Mucosa of descending colon (tissue), 3 donors: ENCODE results near the gene GREM2. TPM values are rescaled to one million over a fixed set of nuclear protein-coding genes. Genes with fewer than 3 reads are reported as not detected.

Source experiments
- ATAC-seq: fragments of 200-7000 bp; cut with Tn5 transposase; one replicate; pipeline ENCODE4 v1.9.1; 2020; ENCODE audit warnings: mild to moderate bottlenecking, moderate library complexity
- DNase-seq, 3 donors: peaks; one replicate each; pipeline ENCODE4 v3.0.0-alpha.2; 2020
- H3K36me3 ChIP-seq: fragments of 200-600 bp; one replicate; pipeline ENCODE4 v1.8.0; 2021; ENCODE audit warnings: low read depth, mild to moderate bottlenecking
- H3K4me1 ChIP-seq: fragments of 200-600 bp; one replicate; pipeline ENCODE4 v1.8.0; 2021; ENCODE audit warnings: low read depth, mild to moderate bottlenecking
- H3K4me3 ChIP-seq: fragments of 200-600 bp; one replicate; pipeline ENCODE4 v1.8.0; 2021; ENCODE audit warnings: mild to moderate bottlenecking
- H3K9me3 ChIP-seq: fragments of 200-600 bp; one replicate; pipeline ENCODE4 v1.8.0; 2021; ENCODE audit warnings: mild to moderate bottlenecking
- intact Hi-C, 2 donors: fragments of 100-400 bp; cut with DNase I in 1 of 2; cut with micrococcal nuclease in 1 of 2; formaldehyde crosslinking; loops; one replicate each; pipeline versions ENCODE4 v1.11.0 to v1.11.1; 2022; cut with DNase I, micrococcal nuclease
- total RNA-seq, 3 donors: library from RNA; stranded (reverse); fragmentation: NEBNext Ultra II Directional in 2 of 3; extraction: Animal tissue kit (Norgen Biotek cat#: 25700) in 2 of 3; gene quantifications; one replicate each; pipeline versions ENCODE4 v1.2.1 to v1.2.4, GENCODE V29; 2021 to 2023
- TF ChIP-seq, protein P1 (sequence below): fragments of 200-600 bp; IDR thresholded peaks from one replicate; pipeline ENCODE4 v1.8.0; 2022; ENCODE audit warnings: antibody characterized with exemption, mild to moderate bottlenecking
- donor health status: DM: no; HTN: no; CAD: no; lungs with moderate emphysema.
- donor health status: DM: no; HTN: no; CAD: no.
- donor health status: DM: no; HTN: yes; CAD: no.

GREM2 gene
- total RNA-seq, 3 donors from 2014 or later = 5.1 to 25.5 (median 6.0) TPM

DNA sequence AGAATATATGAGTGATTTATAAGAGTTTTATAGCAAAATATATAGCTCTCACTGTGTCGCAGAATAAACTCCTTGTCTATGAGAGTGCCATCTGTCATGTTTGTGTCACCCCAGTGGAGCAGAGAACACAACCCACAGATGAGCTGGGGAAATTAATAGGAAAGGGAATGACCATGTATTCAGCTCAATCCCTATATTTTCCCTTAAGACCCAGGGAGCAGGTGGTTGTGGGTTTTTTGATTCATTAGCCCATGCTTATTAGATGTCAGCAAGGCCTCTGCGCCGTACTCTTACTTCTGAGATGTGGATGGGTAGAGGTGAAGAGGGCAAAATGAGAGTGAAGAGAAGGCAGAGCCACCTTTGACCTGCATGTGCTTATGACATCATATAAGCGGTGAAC lies 4.1 kb upstream of the GREM2 start:
- H3K4me3 ChIP-seq = no peak overlapping the region
- intact Hi-C loops = loop anchor here in 1 of 2 donors (10.0 kb wide), 1 partner anchor 421 kb away; no protein-coding TSS in a partner anchor
- no peak for DNase-seq
- ATAC-seq = no peak
- peaks cover 2% of the 10 kb centered on the region for H3K4me1 ChIP-seq
- no peaks in the 10 kb centered on the region for H3K36me3 ChIP-seq
- TF ChIP-seq, protein P1, sequence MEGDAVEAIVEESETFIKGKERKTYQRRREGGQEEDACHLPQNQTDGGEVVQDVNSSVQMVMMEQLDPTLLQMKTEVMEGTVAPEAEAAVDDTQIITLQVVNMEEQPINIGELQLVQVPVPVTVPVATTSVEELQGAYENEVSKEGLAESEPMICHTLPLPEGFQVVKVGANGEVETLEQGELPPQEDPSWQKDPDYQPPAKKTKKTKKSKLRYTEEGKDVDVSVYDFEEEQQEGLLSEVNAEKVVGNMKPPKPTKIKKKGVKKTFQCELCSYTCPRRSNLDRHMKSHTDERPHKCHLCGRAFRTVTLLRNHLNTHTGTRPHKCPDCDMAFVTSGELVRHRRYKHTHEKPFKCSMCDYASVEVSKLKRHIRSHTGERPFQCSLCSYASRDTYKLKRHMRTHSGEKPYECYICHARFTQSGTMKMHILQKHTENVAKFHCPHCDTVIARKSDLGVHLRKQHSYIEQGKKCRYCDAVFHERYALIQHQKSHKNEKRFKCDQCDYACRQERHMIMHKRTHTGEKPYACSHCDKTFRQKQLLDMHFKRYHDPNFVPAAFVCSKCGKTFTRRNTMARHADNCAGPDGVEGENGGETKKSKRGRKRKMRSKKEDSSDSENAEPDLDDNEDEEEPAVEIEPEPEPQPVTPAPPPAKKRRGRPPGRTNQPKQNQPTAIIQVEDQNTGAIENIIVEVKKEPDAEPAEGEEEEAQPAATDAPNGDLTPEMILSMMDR = no peak
- no peaks in the 10 kb centered on the region for H3K9me3 ChIP-seq

- TF ChIP-seq, protein P1 = no peak
- Histone ChIP-seq H3K4me1 (peaks cover 7% of the 10 kb centered on the region), H3K9me3 (no peaks in the 10 kb centered on the region), H3K36me3 (no peaks in the 10 kb centered on the region), H3K4me3 (no peak overlapping the region)
- DNase-seq (no peak), ATAC-seq (no peak)
- intact Hi-C loops = loop anchor here in 1 of 2 donors (10.0 kb wide), 1 partner anchor 419 kb away; no protein-coding TSS in a partner anchor
Observed at GRCh38 chr1:240613356-240614142, 1.6 kb upstream of the GREM2 start.

- H3K9me3 ChIP-seq = no peaks in the 10 kb centered on the region
- intact Hi-C loops = loop anchor here in 1 of 2 donors (10.0 kb wide), 1 partner anchor 418 kb away; no protein-coding TSS in a partner anchor
- TF ChIP-seq, protein P1 = no peak
- H3K36me3 ChIP-seq = no peaks in the 10 kb centered on the region
- ATAC-seq = no peak
- DNase-seq = no peak
- H3K4me1 ChIP-seq = peaks cover 7% of the 10 kb centered on the region
- H3K4me3 ChIP-seq = no peak overlapping the region
Observed at GRCh38 chr1:240612811-240613210, 856 bp upstream of the GREM2 start.

GRCh38 chr1:240611228-240611618 lies 732 bp downstream of the GREM2 start:
- H3K36me3 ChIP-seq = no peaks in the 10 kb centered on the region
- ATAC-seq (peak; percentile 9), DNase-seq (no peak)
- intact Hi-C loops = loop anchor here in 1 of 2 donors (10.0 kb wide), 1 partner anchor 416 kb away; no protein-coding TSS in a partner anchor
- peak overlapping the region; percentile 4 for H3K4me3 ChIP-seq
- H3K4me1 ChIP-seq = peaks cover 7% of the 10 kb centered on the region
- H3K9me3 ChIP-seq = no peaks in the 10 kb centered on the region
- TF ChIP-seq, protein P1 = no peak

GRCh38 chr1:240610636-240611035 lies 1.3 kb downstream of the GREM2 start:
- ATAC-seq = no peak
- H3K4me3 ChIP-seq = no peak overlapping the region

More at GRCh38 chr1:240610636-240611035, 1.3 kb downstream of the GREM2 start:
- DNase-seq = no peak
- Histone ChIP-seq H3K9me3 (no peaks in the 10 kb centered on the region), H3K4me1 (peaks cover 7% of the 10 kb centered on the region), H3K36me3 (no peaks in the 10 kb centered on the region)
- TF ChIP-seq, protein P1 = no peak
- intact Hi-C loops = loop anchor here in 1 of 2 donors (10.0 kb wide), 1 partner anchor 416 kb away; no protein-coding TSS in a partner anchor
